ENCODE measurements around the gene MESD. TPM values are rescaled to one million over a fixed set of nuclear protein-coding genes. Genes with fewer than 3 reads are reported as not detected.

The MESD gene
- total and polyA plus RNA-seq, 7 donors, result 4.6 to 9.4 (median 7.0) TPM

GRCh38 chr15:80998251-80998650 lies 8.6 kb upstream of the MESD start:
- intact Hi-C loops (cut with DNase I), result loop anchor here in 1 of 2 donors (5.0 kb wide), 1 partner anchor 99 kb away; no protein-coding TSS in a partner anchor
- H3K27me3 ChIP-seq (ENCODE audit: insufficient read depth in 3 of 3, low read length in 2 of 3), result peaks cover 0 to 37% (median 13%) of the 10 kb centered on the region in 3 donors
- H3K36me3 ChIP-seq (ENCODE audit: insufficient read depth in 1 of 2, low read depth in 1 of 2), result no peaks in the 10 kb centered on the region
- 81 to 90% (median 86%) methylated on average over 1 of the region's 1 CpG for WGBS, 3 donors
- no peaks in the 10 kb centered on the region for H3K4me1 ChIP-seq
- no peaks in the 10 kb centered on the region for H3K9me3 ChIP-seq
- H3K4me3 ChIP-seq, result no peak overlapping the region
- TF ChIP-seq, protein P1, sequence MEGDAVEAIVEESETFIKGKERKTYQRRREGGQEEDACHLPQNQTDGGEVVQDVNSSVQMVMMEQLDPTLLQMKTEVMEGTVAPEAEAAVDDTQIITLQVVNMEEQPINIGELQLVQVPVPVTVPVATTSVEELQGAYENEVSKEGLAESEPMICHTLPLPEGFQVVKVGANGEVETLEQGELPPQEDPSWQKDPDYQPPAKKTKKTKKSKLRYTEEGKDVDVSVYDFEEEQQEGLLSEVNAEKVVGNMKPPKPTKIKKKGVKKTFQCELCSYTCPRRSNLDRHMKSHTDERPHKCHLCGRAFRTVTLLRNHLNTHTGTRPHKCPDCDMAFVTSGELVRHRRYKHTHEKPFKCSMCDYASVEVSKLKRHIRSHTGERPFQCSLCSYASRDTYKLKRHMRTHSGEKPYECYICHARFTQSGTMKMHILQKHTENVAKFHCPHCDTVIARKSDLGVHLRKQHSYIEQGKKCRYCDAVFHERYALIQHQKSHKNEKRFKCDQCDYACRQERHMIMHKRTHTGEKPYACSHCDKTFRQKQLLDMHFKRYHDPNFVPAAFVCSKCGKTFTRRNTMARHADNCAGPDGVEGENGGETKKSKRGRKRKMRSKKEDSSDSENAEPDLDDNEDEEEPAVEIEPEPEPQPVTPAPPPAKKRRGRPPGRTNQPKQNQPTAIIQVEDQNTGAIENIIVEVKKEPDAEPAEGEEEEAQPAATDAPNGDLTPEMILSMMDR (IDR thresholded peaks at IDR 0.05), result no peak
- ATAC-seq (no peak), DNase-seq (no peak)
- H3K27ac ChIP-seq, result no peak overlapping the region

DNA sequence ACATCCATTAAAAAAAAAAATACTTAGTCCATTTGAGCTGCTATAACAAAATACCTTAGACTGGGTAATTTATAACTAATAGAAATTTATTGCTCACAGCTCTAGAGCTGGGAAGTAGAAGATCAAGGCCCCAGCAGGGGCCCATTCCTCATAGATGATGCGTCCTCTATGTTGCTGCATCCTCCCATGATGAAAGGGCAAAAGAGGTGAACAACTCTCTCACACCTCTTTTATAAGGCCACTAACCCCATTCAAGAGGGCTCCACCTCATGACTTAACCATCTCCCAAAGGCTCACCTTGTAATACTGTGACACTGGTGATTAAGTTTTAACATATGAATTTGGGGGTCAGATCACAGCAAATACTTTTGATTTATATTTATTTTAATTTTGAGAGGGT lies 8.1 kb upstream of the MESD start:
- DNase-seq (no peak), ATAC-seq (no peak)
- H3K9me3 ChIP-seq, result no peaks in the 10 kb centered on the region
- H3K36me3 ChIP-seq (ENCODE audit: insufficient read depth in 1 of 2, low read depth in 1 of 2), result no peaks in the 10 kb centered on the region
- 95 to 100% (median 96%) methylated on average over 1 of the region's 1 CpG for WGBS, 3 donors
- TF ChIP-seq, protein P1 (IDR thresholded peaks at IDR 0.05), result no peak
- intact Hi-C loops (cut with DNase I), result loop anchor here in 1 of 2 donors (5.0 kb wide), 1 partner anchor 100 kb away; no protein-coding TSS in a partner anchor
- no peak overlapping the region for H3K27ac ChIP-seq
- H3K4me3 ChIP-seq, result no peak overlapping the region
- no peaks in the 10 kb centered on the region for H3K4me1 ChIP-seq
- peaks cover 0 to 31% (median 13%) of the 10 kb centered on the region in 3 donors for H3K27me3 ChIP-seq (ENCODE audit: insufficient read depth in 3 of 3, low read length in 2 of 3)

DNA sequence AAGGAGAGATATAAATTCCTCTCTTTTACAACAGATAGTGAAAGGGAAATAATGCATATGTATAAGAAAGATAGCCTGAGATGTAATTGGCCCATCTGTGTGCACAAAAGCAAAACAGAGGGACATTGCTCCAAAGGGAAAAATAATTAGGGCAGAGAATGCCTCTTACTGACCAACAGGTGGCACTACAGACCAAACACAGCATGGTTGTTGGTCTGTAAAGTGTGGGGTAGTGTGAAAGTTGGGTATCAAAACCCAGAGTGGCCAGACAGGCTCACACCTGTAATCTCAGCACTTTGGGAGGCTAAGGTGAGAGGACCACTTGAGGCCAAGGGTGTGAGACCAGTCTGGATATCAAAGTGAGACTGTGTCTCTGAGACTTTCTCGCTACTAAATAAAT lies 6.6 kb upstream of the MESD start:
- Histone ChIP-seq H3K36me3 (ENCODE audit: insufficient read depth in 1 of 2, low read depth in 1 of 2) (no peaks in the 10 kb centered on the region), H3K9me3 (no peaks in the 10 kb centered on the region), H3K27ac (no peak overlapping the region), H3K4me1 (peaks cover 6% of the 10 kb centered on the region), H3K4me3 (no peak overlapping the region), H3K27me3 (ENCODE audit: insufficient read depth in 3 of 3, low read length in 2 of 3) (peaks cover 0 to 17% (median 7%) of the 10 kb centered on the region in 3 donors)
- TF ChIP-seq, protein P1 (IDR thresholded peaks at IDR 0.05), result peak; percentile 42
- no peak for DNase-seq
- WGBS, 3 donors, result 97 to 100% (median 100%) methylated on average over 1 of the region's 1 CpG
- ATAC-seq, result no peak
- intact Hi-C loops (cut with DNase I), result loop anchor here in 1 of 2 donors (5.0 kb wide), 1 partner anchor 101 kb away; no protein-coding TSS in a partner anchor

DNA sequence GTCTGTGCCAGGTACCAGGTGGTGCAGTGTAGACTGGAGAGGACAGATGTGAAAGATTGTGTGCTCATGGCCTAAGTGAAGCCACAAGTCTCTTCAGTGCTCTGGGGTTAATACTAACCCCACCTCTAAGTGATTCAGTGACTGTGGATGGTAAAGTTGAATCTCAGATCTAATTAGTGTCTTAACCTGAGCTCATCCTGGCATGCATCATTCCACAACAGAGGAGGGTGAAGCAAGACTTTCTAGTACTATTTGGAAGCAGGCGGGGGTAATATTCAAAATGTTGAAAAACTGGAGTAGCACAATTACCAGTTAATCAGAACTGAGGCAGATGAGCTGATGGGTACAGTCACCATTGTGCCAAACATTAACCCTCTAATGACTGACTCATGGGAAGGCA lies 2.8 kb upstream of the MESD start:
- whole genome bisulfite sequencing, 3 donors, result 91 to 100% (median 96%) methylated on average over 1 of the region's 1 CpG
- no peak overlapping the region for H3K27ac ChIP-seq
- ATAC-seq, result no peak

More for the DNA sequence above, 2.8 kb upstream of the MESD start:
- no peaks in the 10 kb centered on the region for H3K36me3 ChIP-seq (ENCODE audit: insufficient read depth in 1 of 2, low read depth in 1 of 2)
- intact Hi-C loops (cut with DNase I), result no loop called here
- no peak for DNase-seq
- TF ChIP-seq, protein P1 (IDR thresholded peaks at IDR 0.05), result no peak
- H3K27me3 ChIP-seq (ENCODE audit: insufficient read depth in 3 of 3, low read length in 2 of 3), result no peaks in the 10 kb centered on the region
- H3K4me3 ChIP-seq, result no peak overlapping the region
- H3K4me1 ChIP-seq, result peaks cover 28% of the 10 kb centered on the region
- H3K9me3 ChIP-seq, result no peaks in the 10 kb centered on the region
